IMR-90 (cell line): ENCODE results near the gene SMAD7. TPM values are rescaled to one million over a fixed set of nuclear protein-coding genes. Genes with fewer than 3 reads are reported as not detected.

Experiments used
- ATAC-seq: fragments of 200-7000 bp; cut with Tn5 transposase; 2 replicates; pipeline ENCODE4 v1.9.1; 2020; ENCODE audit warnings: low read depth, mild to moderate bottlenecking, moderate library complexity
- BruUV-seq: library from RNA; stranded (reverse); fragments of 400-500 nt; replicated peaks from 2 replicates; lab custom pipeline; 2021; lab: Mats Ljungman, UMichigan
- CTCF ChIA-PET: fragments of 300-600 bp; formaldehyde crosslinking; extraction: SDS; loops from one replicate; lab custom pipeline; 2021; ENCODE audit warnings: antibody characterized with exemption; lab: Yijun Ruan, JAX
- POLR2A ChIA-PET: fragments of 300-600 bp; sonication (Branson Sonifier 250); formaldehyde crosslinking; loops from one replicate; lab custom pipeline; 2022; ENCODE audit warnings: antibody characterized with exemption; ENCODE audit not compliant: unreplicated experiment; lab: Charles Lee
- DNase-seq: peaks from one replicate; pipeline ENCODE4 v3.0.0; 2013
- H2AFZ ChIP-seq: replicated peaks from 2 replicates; pipeline ENCODE3; 2013; ENCODE audit warnings: low read length, mild to moderate bottlenecking; ENCODE audit not compliant: poor library complexity
- H2AK5ac ChIP-seq: 2 replicates; pipeline ENCODE4 v1.6.1; 2013; ENCODE audit warnings: low read depth, low read length, inconsistent platforms
- H2AK9ac ChIP-seq: replicated peaks from 2 replicates; pipeline ENCODE3; 2013; ENCODE audit warnings: mild to moderate bottlenecking, low read depth, low read length, moderate library complexity; ENCODE audit not compliant: poor library complexity
- H2BK120ac ChIP-seq: 2 replicates; pipeline ENCODE4 v1.6.1; 2013; ENCODE audit warnings: low read depth, low read length, inconsistent platforms
- H2BK15ac ChIP-seq: 3 replicates; pipeline ENCODE4 v1.6.1; 2013; ENCODE audit warnings: low read depth, low read length, inconsistent platforms
- H2BK20ac ChIP-seq: 2 replicates; pipeline ENCODE4 v1.6.1; 2013; ENCODE audit warnings: low read depth, mild to moderate bottlenecking, inconsistent platforms, low read length, moderate library complexity
- H2BK5ac ChIP-seq: 2 replicates; pipeline ENCODE4 v1.6.1; 2013; ENCODE audit warnings: mild to moderate bottlenecking, low read depth, low read length, inconsistent platforms; ENCODE audit not compliant: poor library complexity, severe bottlenecking
- H3K14ac ChIP-seq: replicated peaks from 2 replicates; pipeline ENCODE4 v1.6.1; 2013; ENCODE audit warnings: low read depth, low read length, inconsistent platforms
- H3K18ac ChIP-seq: 2 replicates; pipeline ENCODE4 v1.6.1; 2013; ENCODE audit warnings: low read depth, low read length, control low read depth
- H3K23ac ChIP-seq: 2 replicates; pipeline ENCODE4 v1.6.1; 2013; ENCODE audit warnings: low read depth, low read length, inconsistent platforms
- H3K27ac ChIP-seq: 2 replicates; pipeline ENCODE4 v1.5.1; 2013; ENCODE audit warnings: mild to moderate bottlenecking, control low read depth, low read length; ENCODE audit not compliant: insufficient read depth
- H3K27me3 ChIP-seq: 2 replicates; pipeline ENCODE4 v1.6.1; 2013; ENCODE audit warnings: low read length; ENCODE audit not compliant: control insufficient read depth, insufficient read depth
- H3K36me3 ChIP-seq: 2 replicates; pipeline ENCODE4 v1.6.1; 2013; ENCODE audit warnings: low read length, mixed read lengths; ENCODE audit not compliant: control insufficient read depth, insufficient read depth
- H3K4ac ChIP-seq: 2 replicates; pipeline ENCODE4 v1.6.1; 2013; ENCODE audit warnings: low read depth, low read length, inconsistent platforms
- H3K4me1 ChIP-seq: 2 replicates; pipeline ENCODE4 v1.6.1; 2013; ENCODE audit warnings: low read length, mixed read lengths; ENCODE audit not compliant: control insufficient read depth, insufficient read depth
- H3K4me2 ChIP-seq: 2 replicates; pipeline ENCODE4 v1.6.1; 2013; ENCODE audit warnings: low read depth, mild to moderate bottlenecking, control low read depth, low read length, moderate library complexity
- H3K4me3 ChIP-seq: 2 replicates; pipeline ENCODE4 v1.5.1; 2013; ENCODE audit warnings: low read depth, mild to moderate bottlenecking, control low read depth, low read length, moderate library complexity; ENCODE audit not compliant: insufficient read depth
- H3K56ac ChIP-seq: 2 replicates; pipeline ENCODE4 v1.6.1; 2013; ENCODE audit warnings: low read length, inconsistent platforms; ENCODE audit not compliant: insufficient read depth; ENCODE audit errors: extremely low read depth
- H3K79me1 ChIP-seq, 2 experiments: 2 replicates each; pipeline ENCODE4 v1.6.1; 2013; ENCODE audit warnings: low read length in 2 of 2, inconsistent platforms in 1 of 2, low read depth in 1 of 2
- H3K9ac ChIP-seq: 2 replicates; pipeline ENCODE4 v1.6.1; 2013; ENCODE audit warnings: low read depth, low read length, control low read depth
- H3K9me1 ChIP-seq: 2 replicates; pipeline ENCODE4 v1.6.1; 2013; ENCODE audit warnings: low read length, inconsistent platforms; ENCODE audit not compliant: insufficient read depth
- H3K9me3 ChIP-seq: 2 replicates; pipeline ENCODE4 v1.6.1; 2013; ENCODE audit warnings: low read length; ENCODE audit not compliant: control insufficient read depth, insufficient read depth
- H4K20me1 ChIP-seq: 2 replicates; pipeline ENCODE4 v1.6.1; 2013; ENCODE audit warnings: low read length, inconsistent platforms; ENCODE audit not compliant: insufficient read depth
- H4K5ac ChIP-seq: 2 replicates; pipeline ENCODE4 v1.6.1; 2013; ENCODE audit warnings: mild to moderate bottlenecking, low read depth, low read length, control low read depth
- H4K8ac ChIP-seq, 2 experiments: 2 replicates each; pipeline ENCODE4 v1.6.1; 2013; ENCODE audit warnings: low read depth in 2 of 2, low read length in 2 of 2, control low read depth in 1 of 2, inconsistent platforms in 1 of 2
- H4K91ac ChIP-seq: 2 replicates; pipeline ENCODE4 v1.6.1; 2013; ENCODE audit warnings: low read depth, low read length, inconsistent platforms; ENCODE audit not compliant: insufficient read depth
- CHD1 ChIP-seq: IDR thresholded peaks from 2 replicates; pipeline ENCODE4 v1.6.1; 2012; ENCODE audit warnings: low read depth, low read length, improper control_type of control experiment
- WGBS, 2 experiments: methylation state at CpG; one replicate each; pipeline versions ENCODE4 v1.1.5 to v1.1.7; 2013; ENCODE audit warnings: missing lambda C conversion rate in 2 of 2; ENCODE audit not compliant: insufficient read length in 1 of 2; ENCODE audit errors: extremely low coverage in 2 of 2; 5-methylcytosine and 5-hydroxymethylcytosine counted together
- dilution Hi-C: fragments of 300-500 bp; cut with HindIII; formaldehyde crosslinking; loops from one replicate; pipeline ENCODE4 v1.14.3; 2018; ENCODE audit warnings: low sequenced_read_pairs; ENCODE audit not compliant: unreplicated experiment
- in situ Hi-C: fragments of 300-500 bp; cut with MboI; formaldehyde crosslinking; loops from 3 replicates; pipeline ENCODE4 v1.14.3; 2019; ENCODE audit warnings: low sequenced_read_pairs, inconsistent platforms, mixed read lengths
- intact Hi-C: fragments of 100-400 bp; cut with micrococcal nuclease; formaldehyde crosslinking; loops from 2 replicates; pipeline ENCODE4 v1.10.0; 2022
- polyA plus RNA-seq, 3 experiments: library from polyadenylated mRNA; depleted of rRNA; stranded (reverse); fragments of >200 nt; gene quantifications; 2 replicates each; pipeline ENCODE4 v1.2.3, GENCODE V29; 2012; ENCODE audit warnings: low replicate concordance in 1 of 3
- total RNA-seq: library from RNA; depleted of rRNA; stranded (reverse); fragments of >200 nt; gene quantifications from 2 replicates; pipeline ENCODE4 v1.2.3, GENCODE V29; 2012
- TF ChIP-seq, protein P1 (sequence below): fragments of 150-350 bp; IDR thresholded peaks from 2 replicates; pipeline ENCODE4 v1.6.1; 2016; ENCODE audit warnings: low read depth, mild to moderate bottlenecking, low read length, moderate library complexity, borderline replicate concordance

Gene SMAD7
- total and polyA plus RNA-seq, 2 of the 4 experiments (the other 2 are of a cell fraction), result 15.8 to 17.6 TPM

DNA sequence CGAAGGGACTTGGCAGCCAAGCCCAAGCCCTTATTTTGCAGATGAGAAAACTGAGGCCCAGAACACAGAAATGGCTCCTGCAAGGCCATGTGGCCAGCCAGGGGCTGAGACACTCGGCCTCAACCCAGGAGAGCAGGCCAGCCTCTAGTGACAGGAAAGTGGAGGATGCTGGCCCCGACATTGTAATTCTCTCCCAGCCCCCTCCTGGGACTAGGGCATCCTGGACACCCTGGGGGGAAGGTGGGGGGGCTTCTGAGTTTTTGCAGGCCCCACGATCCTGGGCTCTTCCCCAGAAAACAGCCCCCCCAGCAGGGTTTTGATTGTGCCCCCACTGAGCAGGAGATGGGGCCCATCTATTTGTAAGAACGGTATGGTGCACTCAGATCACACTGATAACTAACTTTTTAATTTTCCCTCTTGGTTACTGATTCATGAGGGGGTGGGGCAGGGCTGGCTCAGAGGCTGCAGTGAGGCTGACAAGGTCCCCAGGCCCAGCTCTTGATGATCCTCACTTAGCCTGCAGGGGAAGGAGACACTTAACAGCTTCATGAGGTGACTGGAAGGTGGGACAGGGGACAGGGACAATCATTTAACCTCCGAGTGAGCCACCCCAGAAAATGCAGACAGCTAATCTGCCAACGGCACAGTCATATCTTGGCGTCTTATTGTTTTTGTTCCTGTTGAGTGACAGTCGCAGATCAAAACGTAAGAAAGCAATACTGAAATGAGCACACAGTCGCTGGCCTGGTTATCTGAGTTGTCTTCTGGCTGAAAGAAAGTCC lies 18.9 kb downstream of the SMAD7 start:
- CTCF ChIA-PET, result no interaction called here
- Histone ChIP-seq H4K91ac (peak overlapping the region; percentile 83), H2BK120ac (peak overlapping the region; percentile 78), H3K27ac (peak overlapping the region; percentile 54), H3K9ac (peak overlapping the region; percentile 40; the same call in 1 of the 2 replicates), H4K5ac (peak overlapping the region; percentile 54), H2BK15ac (peak overlapping the region; percentile 84; the same call in 1 of the 3 replicates), H4K8ac (peak overlapping the region; percentile 33 to 65; a peak in 3 of 4 replicates), H3K23ac (peak overlapping the region; percentile 88), H3K18ac (peak overlapping the region; percentile 21), H3K9me1 (peaks cover 54% of the 10 kb centered on the region), H3K9me3 (no peaks in the 10 kb centered on the region), H3K27me3 (no peaks in the 10 kb centered on the region), H3K36me3 (peaks cover 6% of the 10 kb centered on the region), H3K56ac (peak overlapping the region; percentile 66; the same call in 1 of the 2 replicates), H2AK5ac (peak overlapping the region; percentile 82; the same call in 1 of the 2 replicates), H3K14ac (peak overlapping the region; percentile 61), H2BK5ac (peak overlapping the region; percentile 56), H2AFZ (peak overlapping the region; percentile 2), H3K79me1 (peaks cover 2 to 96% of the 10 kb centered on the region in 2 experiments; a peak in 3 of 4 replicates), H3K4me1 (peaks cover 69% of the 10 kb centered on the region), H4K20me1 (peaks cover 95% of the 10 kb centered on the region), H3K4me3 (no peak overlapping the region), H3K4me2 (peak overlapping the region; percentile 61), H3K4ac (peak overlapping the region; percentile 82), H2BK20ac (peak overlapping the region; percentile 57), H2AK9ac (peak overlapping the region; percentile 70)
- no TSS peak for BruUV-seq
- no peak for DNase-seq
- POLR2A ChIA-PET, result interaction anchor here (1.0 kb wide), 1 partner anchor 10 kb away, joined by 3 read pairs; no protein-coding TSS in a partner anchor
- in situ Hi-C loops (loop anchor here (25.0 kb wide), 1 partner anchor 395 kb away; the partner anchor contains the start of gene CTIF), dilution Hi-C loops (no loop called here), intact Hi-C loops (no loop called here)
- WGBS, 2 experiments, result 21% methylated on average over 5 of the region's 11 CpGs; no CpG with 5 or more reads in 1 of the 2 experiments
- TF ChIP-seq, protein P1, sequence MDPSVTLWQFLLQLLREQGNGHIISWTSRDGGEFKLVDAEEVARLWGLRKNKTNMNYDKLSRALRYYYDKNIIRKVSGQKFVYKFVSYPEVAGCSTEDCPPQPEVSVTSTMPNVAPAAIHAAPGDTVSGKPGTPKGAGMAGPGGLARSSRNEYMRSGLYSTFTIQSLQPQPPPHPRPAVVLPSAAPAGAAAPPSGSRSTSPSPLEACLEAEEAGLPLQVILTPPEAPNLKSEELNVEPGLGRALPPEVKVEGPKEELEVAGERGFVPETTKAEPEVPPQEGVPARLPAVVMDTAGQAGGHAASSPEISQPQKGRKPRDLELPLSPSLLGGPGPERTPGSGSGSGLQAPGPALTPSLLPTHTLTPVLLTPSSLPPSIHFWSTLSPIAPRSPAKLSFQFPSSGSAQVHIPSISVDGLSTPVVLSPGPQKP, result no peak
- TF ChIP-seq CHD1, result 0 out of 2 replicates have a peak, but pooled peaks have one; percentile 7
- peak; percentile 7; the same call in 1 of the 2 replicates for ATAC-seq
